ENCODE measurements around the gene OR4Q2.

DNA sequence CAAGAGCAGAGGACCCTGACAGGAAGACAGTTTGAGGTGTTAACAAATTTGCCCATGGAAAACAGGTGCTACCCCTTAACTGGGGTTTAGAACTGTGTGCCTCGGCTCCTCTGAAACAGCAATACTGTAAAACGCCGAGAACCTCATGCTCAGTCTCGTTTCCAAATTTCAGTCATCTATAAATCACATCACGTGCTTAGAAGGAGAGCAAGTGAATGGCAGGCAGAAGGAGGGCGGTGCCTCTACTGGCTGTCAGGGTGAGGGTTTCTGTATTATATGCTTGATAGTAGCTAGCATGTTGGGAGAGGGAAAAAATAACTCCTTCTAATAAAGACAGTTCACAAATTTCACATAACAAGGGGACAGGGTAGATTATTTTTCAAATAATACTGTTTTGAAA, 29.1 kb downstream of the OR4Q2 start:
- TF ChIP-seq CTCF (IDR thresholded peaks at IDR 0.05 in 4 of 5, conservative IDR thresholded peaks at IDR 0.05 in 1 of 5): no peak
- TF ChIP-seq POLR2A (IDR thresholded peaks at IDR 0.05): no peak

Measured in gastrocnemius medialis (tissue), 4 donors.